K562 (cell line): ENCODE results near the gene CAPZB. TPM values are rescaled to one million over a fixed set of nuclear protein-coding genes. Genes with fewer than 3 reads are reported as not detected.
A peak's percentile ranks its signal among the peaks of the same experiment; 100 is the strongest.

Experiments
- EHMT2 ChIP-seq: fragments of 450-650 bp; IDR thresholded peaks from 2 replicates; pipeline ENCODE4 v1.6.1; 2018; ENCODE audit warnings: antibody characterized with exemption
- ETV1 ChIP-seq: fragments of 450-650 bp; conservative IDR thresholded peaks from 2 replicates; pipeline ENCODE4 v1.6.1; 2016; ENCODE audit warnings: missing genetic modification characterization, control low read depth, low read depth, missing compliant biosample characterization
- GABPA ChIP-seq: fragments of 200-800 bp; sonication (Bioruptor generic); conservative IDR thresholded peaks from 2 replicates; pipeline ENCODE4 v1.6.1; 2016; ENCODE audit warnings: low read depth, missing genetic modification characterization, missing compliant biosample characterization
- NR2C1 ChIP-seq, 2 experiments: fragments of 450-650 bp; IDR thresholded peaks; 2 replicates each; pipeline ENCODE4 v1.6.1; 2017; ENCODE audit warnings: mild to moderate bottlenecking in 2 of 2, antibody characterized with exemption in 1 of 2, inconsistent platforms in 1 of 2, missing compliant biosample characterization in 1 of 2, missing genetic modification characterization in 1 of 2
- SPI1 ChIP-seq: IDR thresholded peaks from 2 replicates; pipeline ENCODE4 v1.6.1; 2011; ENCODE audit warnings: low read depth, low read length, control low read depth, borderline replicate concordance
- ZBTB40 ChIP-seq, 2 experiments: fragments of 450-650 bp in 1 of 2; sonication (generic) in 1 of 2; formaldehyde crosslinking in 1 of 2; IDR thresholded peaks; 2 replicates each; pipeline versions ENCODE4 v1.7.1 to v1.9.0; 2016 to 2022; ENCODE audit warnings: inconsistent platforms in 1 of 2, mild to moderate bottlenecking in 1 of 2, missing genetic modification reagents in 1 of 2
- ZNF184 ChIP-seq: sonication (generic); formaldehyde crosslinking; IDR thresholded peaks from 2 replicates; pipeline ENCODE4 v1.5.0; 2020; ENCODE audit warnings: missing genetic modification reagents
- ZNF740 ChIP-seq, 3 experiments: fragments of 200-800 bp in 1 of 3; sonication (Bioruptor generic) in 1 of 3; sonication (generic) in 1 of 3; formaldehyde crosslinking in 1 of 3; IDR thresholded peaks; 2 replicates each; pipeline versions ENCODE4 v1.6.1 to v1.8.0; 2016 to 2022; ENCODE audit warnings: mild to moderate bottlenecking in 2 of 3, missing compliant biosample characterization in 2 of 3, missing genetic modification characterization in 2 of 3, missing genetic modification reagents in 1 of 3
- polyA plus RNA-seq, 8 experiments: library from polyadenylated mRNA; depleted of rRNA in 4 of 8; stranded (reverse) in 5 of 8; unstranded in 3 of 8; fragments of >200 nt; fragmentation: Nextera tagmentation in 2 of 8; fragmentation: Illumina TruSeq in 1 of 8; extraction: Ambion mirVana in 2 of 8; extraction: Trizol in 1 of 8; gene quantifications; 2 replicates each; pipeline versions ENCODE4 v1.2.1 to v1.2.3, GENCODE V29; 2011 to 2014; ENCODE audit warnings: inconsistent platforms in 1 of 8, missing spikeins in 1 of 8
- total RNA-seq, 7 experiments: library from RNA; depleted of rRNA in 6 of 7; stranded (reverse); fragments of >200 nt in 6 of 7; fragmentation: Illumina TruSeq in 2 of 7; extraction: Trizol in 2 of 7; gene quantifications; 2 replicates each; pipeline versions ENCODE4 v1.2.1 to v1.2.3, GENCODE V29; 2011 to 2021; ENCODE audit warnings: low replicate concordance in 1 of 7

Gene CAPZB
- total and polyA plus RNA-seq, 9 of the 15 experiments (the other 6 are each of a cell fraction or from before 2014, with no cell fraction given), result 57.6 to 297 (median 125) TPM

- peak; percentile 56; the same call in 1 of the 2 replicates for TF ChIP-seq SPI1
- TF ChIP-seq NR2C1 (IDR thresholded peaks at IDR 0.05), result no peak
- TF ChIP-seq NR2C1 (tag; IDR thresholded peaks at IDR 0.05), result 0 out of 2 replicates have a peak, but pooled peaks have one; percentile 9
- peak; percentile 74 for TF ChIP-seq ETV1 (tag)
- peak; percentile 64 for TF ChIP-seq GABPA
- no peak for TF ChIP-seq ZNF740 (CRISPR knock-in tag; IDR thresholded peaks at IDR 0.05)
- TF ChIP-seq ZNF740 (tag; IDR thresholded peaks at IDR 0.05), result no peak
- no peak for TF ChIP-seq ZNF184
- TF ChIP-seq EHMT2, result 0 out of 2 replicates have a peak, but pooled peaks have one; percentile 8
- peak; percentile 55; the same call in 1 of the 2 replicates for TF ChIP-seq ZBTB40 (IDR thresholded peaks at IDR 0.05)
- no peak for TF ChIP-seq ZBTB40 (CRISPR knock-in tag; IDR thresholded peaks at IDR 0.05)
These were observed 48.3 kb upstream of the CAPZB start (continued) for GRCh38 chr1:19533626-19534025.
